ENCODE results near the gene PHLDA3. TPM values are rescaled to one million over a fixed set of nuclear protein-coding genes. Genes with fewer than 3 reads are reported as not detected.

PHLDA3 gene
- total and polyA plus RNA-seq, 2 of the 13 experiments (the other 11 are each of a cell fraction or from before 2014, with no cell fraction given) = 16.7 to 33.6 TPM

- TF ChIP-seq RFXAP (CRISPR knock-in tag; IDR thresholded peaks at IDR 0.05; ENCODE audit: borderline replicate concordance) = no peak; the same call in 1 of the 2 replicates
- no peak for TF ChIP-seq SP140L (CRISPR knock-in tag; IDR thresholded peaks at IDR 0.05; ENCODE audit: borderline replicate concordance)
- TF ChIP-seq NR2F2 (IDR thresholded peaks at IDR 0.05; ENCODE audit: borderline replicate concordance, low read depth) = no peak; the same call in 1 of the 2 replicates
- TF ChIP-seq, protein P1, sequence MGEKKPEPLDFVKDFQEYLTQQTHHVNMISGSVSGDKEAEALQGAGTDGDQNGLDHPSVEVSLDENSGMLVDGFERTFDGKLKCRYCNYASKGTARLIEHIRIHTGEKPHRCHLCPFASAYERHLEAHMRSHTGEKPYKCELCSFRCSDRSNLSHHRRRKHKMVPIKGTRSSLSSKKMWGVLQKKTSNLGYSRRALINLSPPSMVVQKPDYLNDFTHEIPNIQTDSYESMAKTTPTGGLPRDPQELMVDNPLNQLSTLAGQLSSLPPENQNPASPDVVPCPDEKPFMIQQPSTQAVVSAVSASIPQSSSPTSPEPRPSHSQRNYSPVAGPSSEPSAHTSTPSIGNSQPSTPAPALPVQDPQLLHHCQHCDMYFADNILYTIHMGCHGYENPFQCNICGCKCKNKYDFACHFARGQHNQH (CRISPR knock-in tag; IDR thresholded peaks at IDR 0.05) = no peak
- TF ChIP-seq MLLT10 (CRISPR knock-in tag; IDR thresholded peaks at IDR 0.05) = no peak
- TF ChIP-seq MZF1 (CRISPR knock-in tag; IDR thresholded peaks at IDR 0.05; ENCODE audit: borderline replicate concordance) = no peak
- TF ChIP-seq ZFX (CRISPR knock-in tag; IDR thresholded peaks at IDR 0.05; ENCODE audit: low read depth) = peak; percentile 89
- TF ChIP-seq, protein P2, sequence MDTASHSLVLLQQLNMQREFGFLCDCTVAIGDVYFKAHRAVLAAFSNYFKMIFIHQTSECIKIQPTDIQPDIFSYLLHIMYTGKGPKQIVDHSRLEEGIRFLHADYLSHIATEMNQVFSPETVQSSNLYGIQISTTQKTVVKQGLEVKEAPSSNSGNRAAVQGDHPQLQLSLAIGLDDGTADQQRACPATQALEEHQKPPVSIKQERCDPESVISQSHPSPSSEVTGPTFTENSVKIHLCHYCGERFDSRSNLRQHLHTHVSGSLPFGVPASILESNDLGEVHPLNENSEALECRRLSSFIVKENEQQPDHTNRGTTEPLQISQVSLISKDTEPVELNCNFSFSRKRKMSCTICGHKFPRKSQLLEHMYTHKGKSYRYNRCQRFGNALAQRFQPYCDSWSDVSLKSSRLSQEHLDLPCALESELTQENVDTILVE (CRISPR knock-in tag; IDR thresholded peaks at IDR 0.05) = no peak
- no peak; the same call in 1 of the 2 replicates for TF ChIP-seq SALL1 (CRISPR knock-in tag; IDR thresholded peaks at IDR 0.05)
- no peak; the same call in 1 of the 2 replicates for TF ChIP-seq GPN1 (CRISPR knock-in tag; IDR thresholded peaks at IDR 0.05; ENCODE audit: borderline replicate concordance)
- no peak; the same call in 1 of the 2 replicates for TF ChIP-seq SKIL (CRISPR knock-in tag; IDR thresholded peaks at IDR 0.05; ENCODE audit: borderline replicate concordance)
- peak; percentile 42 for TF ChIP-seq KDM2A (CRISPR knock-in tag; IDR thresholded peaks at IDR 0.05; ENCODE audit: borderline replicate concordance, low read depth)
- TF ChIP-seq SOX5 (CRISPR knock-in tag; IDR thresholded peaks at IDR 0.05; ENCODE audit: borderline replicate concordance) = no peak
- TF ChIP-seq, protein P3, sequence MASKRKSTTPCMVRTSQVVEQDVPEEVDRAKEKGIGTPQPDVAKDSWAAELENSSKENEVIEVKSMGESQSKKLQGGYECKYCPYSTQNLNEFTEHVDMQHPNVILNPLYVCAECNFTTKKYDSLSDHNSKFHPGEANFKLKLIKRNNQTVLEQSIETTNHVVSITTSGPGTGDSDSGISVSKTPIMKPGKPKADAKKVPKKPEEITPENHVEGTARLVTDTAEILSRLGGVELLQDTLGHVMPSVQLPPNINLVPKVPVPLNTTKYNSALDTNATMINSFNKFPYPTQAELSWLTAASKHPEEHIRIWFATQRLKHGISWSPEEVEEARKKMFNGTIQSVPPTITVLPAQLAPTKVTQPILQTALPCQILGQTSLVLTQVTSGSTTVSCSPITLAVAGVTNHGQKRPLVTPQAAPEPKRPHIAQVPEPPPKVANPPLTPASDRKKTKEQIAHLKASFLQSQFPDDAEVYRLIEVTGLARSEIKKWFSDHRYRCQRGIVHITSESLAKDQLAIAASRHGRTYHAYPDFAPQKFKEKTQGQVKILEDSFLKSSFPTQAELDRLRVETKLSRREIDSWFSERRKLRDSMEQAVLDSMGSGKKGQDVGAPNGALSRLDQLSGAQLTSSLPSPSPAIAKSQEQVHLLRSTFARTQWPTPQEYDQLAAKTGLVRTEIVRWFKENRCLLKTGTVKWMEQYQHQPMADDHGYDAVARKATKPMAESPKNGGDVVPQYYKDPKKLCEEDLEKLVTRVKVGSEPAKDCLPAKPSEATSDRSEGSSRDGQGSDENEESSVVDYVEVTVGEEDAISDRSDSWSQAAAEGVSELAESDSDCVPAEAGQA (IDR thresholded peaks at IDR 0.05; ENCODE audit: low read depth) = no peak
- TF ChIP-seq, protein P3 (CRISPR knock-in tag; IDR thresholded peaks at IDR 0.05; ENCODE audit: borderline replicate concordance) = no peak
- TF ChIP-seq FOXK2 (IDR thresholded peaks at IDR 0.05) = no peak
- TF ChIP-seq ZNF790 (CRISPR knock-in tag; IDR thresholded peaks at IDR 0.05; ENCODE audit: borderline replicate concordance) = no peak
- TF ChIP-seq SP5 (CRISPR knock-in tag; IDR thresholded peaks at IDR 0.05; ENCODE audit: borderline replicate concordance, low read depth) = peak; percentile 76
- no peak for TF ChIP-seq EZH2 (conservative IDR thresholded peaks at IDR 0.05; ENCODE audit: low read depth, low read length)
Observed at GRCh38 chr1:201468844-201469644, at the start of gene PHLDA3 (continued).
